NCI-H226 (cell line): ENCODE results near the gene AFF3.
"Not testable (repeated sequence)": the region's sequence is repeated elsewhere in the genome, so short reads cannot be mapped to it uniquely, and the experiment has no call there.

Source experiments
- DNase-seq: peaks from one replicate; pipeline ENCODE4 v3.0.0-alpha.2; 2015

The AFF3 gene

GRCh38 chr2:99957332-99958133 is 184.9 kb downstream of the AFF3 start:
- no peak for DNase-seq

DNA sequence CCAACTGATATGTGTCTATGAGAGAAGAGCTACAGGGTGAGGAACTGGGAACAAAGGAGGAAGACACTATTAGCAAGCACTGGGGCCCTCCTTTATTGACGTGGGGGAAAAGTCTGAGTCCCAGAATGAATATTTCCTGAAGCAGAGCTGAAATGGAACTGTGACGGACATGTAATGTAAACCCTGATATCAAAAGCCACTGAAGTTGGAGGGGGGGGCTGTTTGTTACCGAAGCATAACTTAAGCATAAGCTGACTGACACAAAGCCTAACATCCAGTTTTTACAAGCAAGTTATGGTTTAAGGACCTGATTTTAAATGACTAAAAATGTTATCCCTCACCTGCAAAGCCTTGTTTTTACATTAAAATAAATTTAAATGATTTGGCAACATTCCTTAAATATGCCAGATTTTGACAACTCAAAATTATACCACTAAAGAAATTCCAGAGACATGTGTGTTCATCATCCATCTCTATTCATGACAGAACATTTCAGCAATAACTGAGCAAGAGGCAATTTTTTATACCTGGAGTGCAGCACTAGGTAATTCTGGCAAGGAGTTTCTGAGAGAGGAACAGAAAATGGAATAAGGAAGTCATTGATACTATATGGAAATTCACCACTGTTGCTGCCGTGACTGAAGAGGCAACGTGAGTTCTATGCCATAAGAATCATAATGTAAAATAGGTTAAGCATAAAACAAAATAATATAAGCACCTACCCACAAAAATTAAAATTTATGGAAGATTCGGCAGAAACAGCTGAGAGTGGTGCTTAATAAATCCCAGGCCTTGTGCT is 186.0 kb downstream of the AFF3 start:
- no peak for DNase-seq

- no peak for DNase-seq
Observed at GRCh38 chr2:99953750-99954149, 188.6 kb downstream of the AFF3 start.

- no peak for DNase-seq
Observed at GRCh38 chr2:99949963-99950362, 192.4 kb downstream of the AFF3 start.

DNA sequence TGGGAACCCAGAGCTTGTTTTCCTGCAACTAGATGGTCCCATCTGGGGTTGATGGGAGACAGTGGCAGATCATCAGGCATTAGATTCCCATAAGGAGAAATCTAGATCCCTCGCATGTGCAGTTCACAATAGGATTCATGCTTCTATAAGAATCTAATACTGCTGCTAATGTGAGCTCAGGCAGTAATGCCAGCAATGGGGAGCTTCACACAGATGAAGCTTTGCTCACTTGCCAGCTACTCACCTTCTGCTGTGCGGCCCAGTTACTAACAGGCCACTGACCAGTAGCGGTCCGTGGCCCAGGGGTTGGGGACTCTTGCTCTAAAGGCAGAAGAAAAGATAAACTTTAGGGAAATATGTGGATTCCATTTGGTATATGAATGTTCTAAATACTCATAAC is 192.9 kb downstream of the AFF3 start:
- DNase-seq, result no peak

GRCh38 chr2:99948010-99948409 is 194.4 kb downstream of the AFF3 start:
- no peak for DNase-seq

- not testable (repeated sequence) for DNase-seq
Observed at GRCh38 chr2:99947366-99947765, 195.0 kb downstream of the AFF3 start.

DNA sequence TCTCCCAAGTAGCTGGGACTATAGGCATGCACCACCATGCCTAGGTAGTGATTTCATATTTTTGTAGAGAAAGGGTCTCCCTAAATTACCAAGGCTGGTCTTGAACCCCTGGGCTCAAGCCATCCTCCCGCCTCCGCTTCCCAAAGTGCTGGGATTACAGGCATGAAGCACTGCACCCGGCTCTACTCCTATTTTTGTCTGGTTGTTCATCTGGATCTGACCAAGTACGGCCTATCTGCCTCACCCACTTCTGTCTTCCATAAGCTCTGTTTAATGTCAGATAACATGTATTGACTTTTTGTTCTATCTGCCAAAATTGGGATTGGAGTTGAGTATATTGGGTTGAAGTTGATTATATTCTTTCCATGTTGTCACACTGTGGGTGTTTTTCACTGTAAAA is 198.4 kb downstream of the AFF3 start:
- no peak for DNase-seq

DNA sequence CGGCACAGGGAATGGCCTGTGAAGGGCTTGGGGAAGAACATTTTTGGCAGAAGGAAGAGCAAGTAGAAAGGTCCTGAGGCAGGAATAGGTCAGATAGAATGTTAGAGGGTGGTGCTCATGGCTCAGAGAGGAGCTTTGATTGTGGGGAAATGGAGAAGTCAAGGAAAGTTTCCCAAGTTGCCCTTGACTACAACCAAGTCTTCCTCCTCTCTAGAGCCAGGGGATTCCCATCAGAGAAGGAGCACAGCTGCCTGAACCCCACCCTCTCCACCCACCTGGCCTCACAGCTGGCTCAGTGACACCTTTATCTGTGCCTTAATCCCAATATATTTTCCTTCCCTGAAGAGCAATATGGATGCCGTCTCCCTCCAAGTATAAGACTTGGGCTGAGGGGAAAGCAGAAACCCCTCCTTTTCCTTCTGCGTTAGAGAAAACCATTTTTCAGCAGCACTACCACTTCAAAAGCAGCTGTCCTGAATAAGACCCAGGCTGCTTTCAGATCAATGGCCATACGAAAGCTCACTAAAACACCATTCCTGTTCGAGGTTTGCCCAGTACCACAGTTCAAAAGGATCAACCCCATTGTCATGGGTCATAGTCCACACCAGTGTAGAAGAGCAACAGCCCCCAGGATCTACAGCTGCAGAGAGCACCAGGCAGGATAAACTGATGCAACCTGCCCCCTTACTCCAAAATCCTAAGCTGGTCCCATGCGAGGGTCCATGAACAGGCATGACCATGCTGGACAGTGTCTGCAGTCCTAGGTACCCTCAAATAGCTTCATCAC is 199.6 kb downstream of the AFF3 start:
- no peak for DNase-seq

- DNase-seq, result peak; percentile 3
Observed at GRCh38 chr2:99940963-99941362, 201.4 kb downstream of the AFF3 start.

DNA sequence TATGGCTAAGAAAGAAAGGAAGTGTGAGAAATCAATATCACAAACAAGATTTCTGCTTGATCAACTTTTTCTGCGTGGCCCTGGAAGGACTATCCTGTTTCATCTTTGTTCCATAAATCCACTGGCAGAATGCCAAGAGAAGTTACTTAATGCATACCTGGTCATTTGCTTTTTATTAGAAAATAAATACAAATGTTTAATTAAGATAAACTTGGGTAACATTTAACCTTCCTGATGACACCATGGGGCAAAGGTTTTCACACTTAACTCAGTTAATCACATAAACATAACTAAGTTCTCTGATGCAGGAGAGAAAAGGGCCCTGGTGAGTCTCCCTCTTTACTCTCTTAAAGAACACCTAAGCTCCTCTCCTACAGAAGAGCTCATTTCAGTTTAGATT is 203.3 kb downstream of the AFF3 start:
- DNase-seq, result no peak

- no peak for DNase-seq
Observed at GRCh38 chr2:99938250-99938649, 204.1 kb downstream of the AFF3 start.

DNA sequence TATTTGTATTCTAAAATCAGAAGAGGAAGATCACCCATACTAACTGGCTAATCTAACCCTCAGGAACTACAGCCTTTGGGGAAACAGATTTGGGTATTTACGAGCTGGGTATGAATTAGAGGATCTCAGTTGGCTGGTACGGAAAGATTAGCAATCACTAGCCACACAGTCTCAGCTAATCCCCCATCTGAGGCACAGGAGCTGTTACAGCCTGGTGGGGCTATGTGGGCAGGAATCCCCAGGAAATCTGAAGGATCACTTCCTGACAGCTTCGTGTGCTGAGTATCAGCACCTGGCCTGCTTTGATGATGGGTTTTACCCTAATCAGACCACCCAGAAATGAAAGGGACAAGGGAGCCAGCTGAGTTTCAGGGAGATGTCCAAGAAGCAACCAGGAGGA is 206.3 kb downstream of the AFF3 start:
- DNase-seq, result no peak

- DNase-seq, result no peak
Observed at GRCh38 chr2:99935662-99936061, 206.7 kb downstream of the AFF3 start.

DNA sequence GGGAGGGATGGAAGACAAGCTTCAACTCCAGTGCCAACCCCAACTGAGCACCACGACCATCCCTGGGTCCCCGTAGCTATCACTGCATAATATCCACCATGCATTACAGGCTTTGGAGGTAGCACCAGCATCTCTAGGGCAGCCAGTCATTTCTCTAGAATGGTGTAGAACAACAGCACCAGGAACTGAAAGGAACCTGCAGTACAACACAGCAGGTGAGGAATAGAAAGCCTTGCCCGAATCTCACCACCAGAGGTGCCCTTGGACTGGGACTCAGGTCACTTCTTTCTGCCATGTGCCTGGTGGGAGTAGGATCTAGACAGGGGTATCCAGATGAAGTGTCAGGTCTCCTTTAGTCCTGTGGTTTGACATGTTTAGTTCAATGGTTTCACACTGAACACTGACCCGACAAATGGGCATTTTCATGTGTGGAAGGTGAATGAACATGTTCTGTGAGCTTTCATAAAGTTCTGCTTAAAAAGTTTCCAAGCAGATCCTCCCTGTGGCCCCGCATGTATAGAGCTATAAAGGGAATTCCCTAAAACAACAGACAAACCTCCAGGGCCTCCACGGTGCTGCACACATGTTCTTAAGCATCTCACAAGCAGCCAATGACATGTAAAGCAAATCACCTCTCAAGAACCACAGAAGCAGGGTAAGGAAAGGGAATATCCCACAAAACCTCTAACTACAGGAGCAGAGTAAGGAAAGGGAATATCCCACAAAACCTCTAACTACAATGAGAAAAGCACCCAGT is 208.3 kb downstream of the AFF3 start:
- DNase-seq, result no peak

GRCh38 chr2:99933491-99933890 is 208.9 kb downstream of the AFF3 start:
- not testable (repeated sequence) for DNase-seq

DNA sequence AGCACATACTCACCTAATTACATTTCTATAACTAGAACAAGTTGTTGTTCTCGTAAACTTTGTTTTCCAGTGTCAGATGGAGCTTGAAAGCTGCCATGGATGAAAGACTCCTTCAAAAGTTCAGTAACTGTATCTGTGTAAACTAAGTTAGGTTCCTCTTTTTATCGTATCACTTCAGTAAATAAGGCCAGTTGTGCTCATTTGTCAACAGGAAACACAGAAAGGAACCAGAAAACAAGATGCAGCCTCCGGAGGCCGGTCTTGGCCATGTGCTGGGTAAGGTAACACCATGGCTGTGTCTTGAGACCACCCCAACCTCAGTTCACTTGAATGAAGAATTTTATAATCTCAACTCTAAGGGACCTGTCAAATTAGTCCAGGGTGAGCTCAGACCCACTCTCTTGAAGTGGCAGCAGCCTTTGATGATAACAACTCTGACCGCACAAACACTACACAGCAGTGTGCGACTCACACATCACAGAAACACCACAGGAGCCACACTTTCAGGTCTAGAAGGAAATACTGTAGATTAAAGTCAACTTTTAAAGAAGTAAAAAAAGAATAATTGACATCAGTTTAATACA is 213.8 kb downstream of the AFF3 start:
- DNase-seq, result no peak

- DNase-seq, result not testable (repeated sequence)
Observed at GRCh38 chr2:99927690-99928207, 214.6 kb downstream of the AFF3 start.

- DNase-seq, result no peak
Observed at GRCh38 chr2:99926986-99927385, 215.4 kb downstream of the AFF3 start.

DNA sequence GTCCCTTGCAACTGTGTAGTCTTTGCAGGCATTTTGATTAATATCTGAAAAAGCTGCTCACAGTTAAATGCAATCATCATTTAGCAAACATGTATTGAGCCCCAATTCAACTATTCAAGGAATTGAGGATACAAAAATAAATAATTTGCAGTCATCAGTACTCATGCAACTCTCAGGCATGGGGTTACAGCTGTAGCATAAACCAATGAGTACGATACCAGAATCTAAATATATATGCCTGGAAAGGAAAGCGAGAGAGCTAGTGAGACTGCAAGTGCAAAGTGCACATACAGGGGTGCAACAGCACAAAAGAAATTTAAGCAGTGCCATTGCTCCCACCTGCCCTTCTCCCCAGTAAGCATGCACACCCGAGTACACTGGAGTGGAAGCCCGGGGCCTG is 216.4 kb downstream of the AFF3 start:
- no peak for DNase-seq

DNA sequence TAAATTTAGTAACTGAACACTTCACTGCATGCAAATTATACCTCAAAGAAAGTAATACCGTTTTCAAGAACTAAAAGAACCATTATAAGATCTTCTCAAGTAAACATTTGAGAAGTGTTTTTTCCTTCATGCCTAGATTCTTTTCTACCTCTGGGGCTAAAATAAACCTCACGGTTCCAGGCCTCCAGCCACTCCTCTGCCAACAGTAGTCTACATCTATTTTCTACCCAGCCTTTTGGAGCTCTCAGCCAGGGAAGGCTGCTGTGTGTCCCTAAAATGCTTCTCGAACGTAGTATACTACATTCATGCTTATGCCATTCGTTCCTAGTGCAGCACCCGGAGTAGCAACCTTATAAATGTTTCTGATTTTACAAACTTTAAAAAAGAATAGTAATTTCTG is 219.7 kb downstream of the AFF3 start:
- DNase-seq, result no peak

GRCh38 chr2:99921903-99922302 is 220.5 kb downstream of the AFF3 start:
- DNase-seq, result no peak
